ENCODE data around the gene GLIS2.

GLIS2 gene

GRCh38 chr16:4372578-4373355 is 56.9 kb downstream of the GLIS2 start:
- no peak for DNase-seq

GRCh38 chr16:4373356-4373908 is 57.6 kb downstream of the GLIS2 start:
- DNase-seq = no peak

GRCh38 chr16:4373909-4374742 is 58.3 kb downstream of the GLIS2 start:
- no peak for DNase-seq

- DNase-seq = no peak
Observed at GRCh38 chr16:4375717-4376116, 59.9 kb downstream of the GLIS2 start.

- no peak for DNase-seq
Observed at GRCh38 chr16:4376126-4376892, 60.4 kb downstream of the GLIS2 start.

GRCh38 chr16:4376893-4377572 is 61.2 kb downstream of the GLIS2 start:
- no peak for DNase-seq

GRCh38 chr16:4377573-4378154 is 61.8 kb downstream of the GLIS2 start:
- no peak for DNase-seq

- no peak for DNase-seq
Observed at GRCh38 chr16:4378161-4378666, 62.3 kb downstream of the GLIS2 start.

- no peak for DNase-seq
Observed at GRCh38 chr16:4378999-4379690, 63.3 kb downstream of the GLIS2 start.

- DNase-seq = no peak
Observed at GRCh38 chr16:4380119-4381063, 64.5 kb downstream of the GLIS2 start.

- no peak for DNase-seq
Observed at GRCh38 chr16:4381072-4381934, 65.4 kb downstream of the GLIS2 start.

GRCh38 chr16:4381935-4382794 is 66.3 kb downstream of the GLIS2 start:
- no peak for DNase-seq

- no peak for DNase-seq
Observed at GRCh38 chr16:4382795-4383357, 67.0 kb downstream of the GLIS2 start.

GRCh38 chr16:4383591-4384444 is 68.0 kb downstream of the GLIS2 start:
- DNase-seq = no peak

- DNase-seq = no peak
Observed at GRCh38 chr16:4384509-4384942, 68.7 kb downstream of the GLIS2 start.

GRCh38 chr16:4385066-4385788 is 69.4 kb downstream of the GLIS2 start:
- no peak for DNase-seq
